ENCODE results near the gene SLC4A1. TPM values are rescaled to one million over a fixed set of nuclear protein-coding genes. Genes with fewer than 3 reads are reported as not detected.

The SLC4A1 gene
- total RNA-seq, 1 donor from 2014 or later: not detected

GRCh38 chr17:44209786-44210341 is 58.1 kb downstream of the SLC4A1 start:
- intact Hi-C loops (cut with micrococcal nuclease): loop anchor here (1.0 to 2.0 kb wide), 5 partner anchors 8 to 140 kb away; partner anchors contain the start of gene SLC25A39

DNA sequence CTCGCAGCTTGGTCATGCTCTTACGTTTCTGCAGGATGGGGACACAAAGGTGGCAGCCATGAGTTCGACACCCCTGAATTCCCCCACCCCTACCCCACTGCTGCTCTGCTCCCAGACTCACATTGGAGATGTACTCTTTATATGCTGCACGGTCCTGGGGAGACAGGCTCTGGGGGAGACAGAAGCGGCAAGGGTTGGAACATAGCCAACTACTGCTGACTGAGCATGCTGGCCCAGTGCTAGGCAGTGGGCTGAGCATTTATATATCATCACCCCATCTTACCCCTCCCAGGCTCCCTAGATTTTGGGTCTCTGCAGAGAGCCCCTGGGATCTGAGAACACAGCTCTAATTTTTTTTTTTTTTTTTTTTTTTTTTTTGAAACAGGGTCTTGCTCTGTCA is 60.2 kb downstream of the SLC4A1 start:
- intact Hi-C loops (cut with micrococcal nuclease): no loop called here

DNA sequence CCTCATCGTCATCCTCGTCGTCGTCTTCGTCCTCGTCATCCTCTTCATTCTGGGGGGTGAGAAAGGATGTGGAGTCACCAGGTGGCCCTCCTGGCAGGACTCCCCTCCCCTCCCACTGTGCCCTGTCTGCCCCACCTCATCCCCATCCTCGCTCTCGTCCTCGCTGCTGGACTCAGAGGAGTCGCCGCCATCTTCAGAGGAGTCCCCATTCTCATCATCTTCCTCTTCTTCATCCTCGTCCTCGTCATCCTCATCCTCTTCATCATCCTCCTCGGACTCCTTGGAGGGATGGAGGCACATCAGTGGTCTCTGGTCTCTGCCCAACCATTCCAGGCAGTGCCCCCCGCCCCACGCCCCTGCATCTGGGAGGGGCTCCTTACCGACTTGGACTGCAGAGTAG is 60.6 kb downstream of the SLC4A1 start:
- intact Hi-C loops (cut with micrococcal nuclease): no loop called here

DNA sequence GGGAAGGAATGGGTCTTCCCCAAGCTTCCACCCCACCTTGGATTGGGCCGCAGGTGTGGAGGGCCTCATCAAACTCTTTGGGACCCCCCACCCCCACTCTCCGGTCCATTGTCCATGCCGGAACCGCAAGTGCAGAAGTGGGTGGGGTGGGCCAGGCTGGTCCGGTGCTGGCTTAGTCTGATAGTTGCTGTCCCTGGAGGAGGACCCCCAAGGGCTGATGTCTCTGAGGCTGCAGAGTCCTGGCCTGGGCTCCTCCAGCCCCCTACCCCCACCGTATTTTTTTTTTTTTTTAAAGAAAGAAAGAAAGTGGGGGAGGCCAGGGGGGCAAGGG is 61.1 kb downstream of the SLC4A1 start:
- intact Hi-C loops (cut with micrococcal nuclease): no loop called here

DNA sequence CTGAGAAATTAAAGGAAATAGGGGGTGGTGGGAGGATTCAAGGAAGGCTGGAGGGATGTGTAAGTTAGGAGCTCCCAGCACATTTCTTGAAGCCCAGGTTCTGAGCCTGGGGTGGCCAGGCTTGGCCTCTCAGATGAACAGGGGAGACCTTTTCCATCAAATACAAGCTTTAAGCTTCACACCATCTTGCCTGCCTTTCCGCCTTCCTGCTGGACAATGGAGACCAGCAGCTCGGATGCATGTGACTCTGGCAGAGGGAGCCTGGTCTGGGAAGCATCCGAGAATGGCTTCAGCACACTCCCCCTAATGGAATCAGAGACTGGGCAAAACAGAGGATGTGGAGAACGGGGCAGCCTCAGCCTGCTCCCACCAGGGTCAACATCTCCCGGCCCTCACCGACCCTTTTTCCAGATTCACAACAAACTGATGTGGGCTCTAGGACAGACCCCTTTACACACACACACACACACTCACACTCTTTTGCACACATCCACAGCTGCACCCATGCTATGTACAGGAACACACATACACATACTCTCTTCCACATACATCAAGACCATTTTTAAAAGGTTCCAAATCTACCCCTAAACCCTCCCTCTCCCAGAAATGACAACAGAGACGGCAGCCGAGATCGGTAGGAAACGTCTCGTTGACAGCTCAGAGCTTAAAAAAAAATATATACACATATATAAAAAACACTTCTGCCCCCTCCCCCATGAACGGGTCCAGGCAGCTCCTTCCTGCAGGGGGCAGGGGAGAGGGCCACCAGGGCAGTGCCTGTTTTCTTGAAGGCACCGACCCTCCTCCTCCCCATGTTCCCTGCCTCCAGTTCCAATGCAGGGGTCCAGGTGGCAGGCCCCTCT is 61.7 kb downstream of the SLC4A1 start:
- intact Hi-C loops (cut with micrococcal nuclease): no loop called here

- intact Hi-C loops (cut with micrococcal nuclease): no loop called here
These were observed 63.5 kb downstream of the SLC4A1 start for GRCh38 chr17:44204441-44204882.

- intact Hi-C loops (cut with micrococcal nuclease): no loop called here
These were observed 64.0 kb downstream of the SLC4A1 start for GRCh38 chr17:44203731-44204440.

- intact Hi-C loops (cut with micrococcal nuclease): no loop called here
These were observed 65.2 kb downstream of the SLC4A1 start for GRCh38 chr17:44202756-44203155.

GRCh38 chr17:44200478-44201155 is 67.3 kb downstream of the SLC4A1 start:
- intact Hi-C loops (cut with micrococcal nuclease): loop anchor here (1.0 kb wide), 5 partner anchors 10 to 145 kb away; partner anchors contain the start of genes GRN, HROB and TMUB2

GRCh38 chr17:44199553-44200477 is 68.1 kb downstream of the SLC4A1 start, which contains the start of gene ATXN7L3:
ATXN7L3 (minus strand) TSS chr17:44199884; CDS start chr17:44198070, 1,814 bp downstream.
- intact Hi-C loops (cut with micrococcal nuclease): loop anchor here (1.0 to 5.0 kb wide), 6 partner anchors 10 to 145 kb away; partner anchors contain the start of genes GRN, HROB and TMUB2

GRCh38 chr17:44198721-44199552 is 69.0 kb downstream of the SLC4A1 start:
- intact Hi-C loops (cut with micrococcal nuclease): loop anchor here (5.0 kb wide), 1 partner anchor 48 kb away; no protein-coding TSS in a partner anchor

Other genes starting within 250 kb of the SLC4A1 start
- 66.8 and 69.2 TPM in 2 replicates for gene LSM12, start 201.5 kb downstream of the SLC4A1 start, total RNA-seq
- 22.7 and 25.5 TPM in 2 replicates for gene G6PC3, start 197.4 kb downstream of the SLC4A1 start, total RNA-seq
- gene HDAC5, start 144.5 kb downstream of the SLC4A1 start, total RNA-seq: 10.3 and 14.7 TPM in 2 replicates
- gene HROB, start 126.2 kb downstream of the SLC4A1 start, total RNA-seq: 14.3 and 15.2 TPM in 2 replicates
- 0.75 TPM in 1 of 2 replicates, not detected in the other for gene ASB16, start 97.4 kb downstream of the SLC4A1 start, total RNA-seq
- 29.7 and 31.1 TPM in 2 replicates for gene TMUB2, start 81.2 kb downstream of the SLC4A1 start, total RNA-seq
- 116 TPM in 2 replicates for gene ATXN7L3, start 68.3 kb downstream of the SLC4A1 start, total RNA-seq
- 168 and 172 TPM in 2 replicates for gene UBTF, start 48.5 kb downstream of the SLC4A1 start, total RNA-seq
- 0.11 and 0.20 TPM in 2 replicates for gene RUNDC3A, start 40.5 kb upstream of the SLC4A1 start, total RNA-seq
- gene SLC25A39, start 56.7 kb upstream of the SLC4A1 start, total RNA-seq: 110 TPM in 2 replicates
- gene GRN, start 77.2 kb upstream of the SLC4A1 start, total RNA-seq: 41.7 and 44.2 TPM in 2 replicates
- gene FAM171A2, start 95.7 kb upstream of the SLC4A1 start, total RNA-seq: 0.16 and 0.34 TPM in 2 replicates
- gene ITGA2B, start 121.5 kb upstream of the SLC4A1 start, total RNA-seq: 0.39 and 1.2 TPM in 2 replicates
- gene GPATCH8, start 235.3 kb upstream of the SLC4A1 start, total RNA-seq: 43.7 and 49.2 TPM in 2 replicates

Measured in T-helper 2 cell treated with Interferon-gamma antibody and Interleukin-4, amounts not matched to agents 100 ng/mL and 5 ng/mL, for 36 hours (primary cell).